ENCODE measurements around the gene PSMG3.

GRCh38 chr7:1555046-1555812, 14.6 kb downstream of the PSMG3 start:
- TF ChIP-seq CTCF (conservative IDR thresholded peaks at IDR 0.05 in 1 of 2, IDR thresholded peaks at IDR 0.05 in 1 of 2; ENCODE audit: extremely low read depth in 1 of 2, insufficient read depth in 1 of 2, low read depth in 1 of 2, low read length in 2 of 2), result no peak
- no peak for TF ChIP-seq EZH2 (IDR thresholded peaks at IDR 0.05; ENCODE audit: borderline replicate concordance, low read length)

Measured in mammary epithelial cell (primary cell).